OCI-LY3 (cell line): Measurements from ENCODE around the gene TADA3.

ENCODE experiments used
- EZH2phosphoT487 ChIP-seq: fragments of 200-600 bp; shearing (Covaris generic); IDR thresholded peaks from 2 replicates; pipeline ENCODE4 v1.6.1; 2018; ENCODE audit warnings: antibody characterized with exemption, mixed run types, low read depth
- TF ChIP-seq, protein P1 (sequence below): fragments of 200-600, 300-600 bp; sonication (generic); IDR thresholded peaks from 2 replicates; pipeline ENCODE4 v1.5.1; 2014; ENCODE audit warnings: antibody characterized with exemption, low read length, low read depth

DNA sequence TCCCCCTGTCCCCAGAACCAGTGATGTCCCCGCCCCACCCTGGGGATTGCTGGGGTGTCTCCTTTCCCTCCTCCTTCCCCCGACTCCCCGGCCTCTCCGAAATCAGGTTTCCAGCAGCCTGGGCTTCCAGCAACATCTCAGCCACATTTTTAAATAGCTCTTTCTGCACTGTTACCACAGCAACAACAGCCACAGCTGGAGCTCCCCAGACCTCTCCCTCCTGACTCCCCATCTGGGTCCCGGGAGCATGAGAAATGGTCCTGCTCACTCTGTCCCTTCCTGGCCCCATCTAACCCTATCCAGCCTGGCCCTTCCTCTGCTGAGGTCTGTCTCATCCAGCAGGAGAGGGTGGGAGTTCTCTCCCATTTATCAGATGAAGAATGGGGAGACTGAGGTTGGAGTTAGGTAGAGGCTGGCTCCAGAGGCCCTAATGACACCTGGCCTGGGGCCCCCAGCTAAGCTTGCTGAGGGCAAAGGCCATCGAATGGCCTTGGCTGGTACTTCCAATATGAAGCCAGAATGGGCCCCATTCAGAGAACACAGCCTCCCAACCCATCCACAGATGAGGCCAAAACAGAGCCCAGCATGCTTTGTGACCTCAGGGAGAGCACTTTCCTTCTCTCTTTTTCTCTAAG, 24.0 kb downstream of the TADA3 start:
- TF ChIP-seq, protein P1, sequence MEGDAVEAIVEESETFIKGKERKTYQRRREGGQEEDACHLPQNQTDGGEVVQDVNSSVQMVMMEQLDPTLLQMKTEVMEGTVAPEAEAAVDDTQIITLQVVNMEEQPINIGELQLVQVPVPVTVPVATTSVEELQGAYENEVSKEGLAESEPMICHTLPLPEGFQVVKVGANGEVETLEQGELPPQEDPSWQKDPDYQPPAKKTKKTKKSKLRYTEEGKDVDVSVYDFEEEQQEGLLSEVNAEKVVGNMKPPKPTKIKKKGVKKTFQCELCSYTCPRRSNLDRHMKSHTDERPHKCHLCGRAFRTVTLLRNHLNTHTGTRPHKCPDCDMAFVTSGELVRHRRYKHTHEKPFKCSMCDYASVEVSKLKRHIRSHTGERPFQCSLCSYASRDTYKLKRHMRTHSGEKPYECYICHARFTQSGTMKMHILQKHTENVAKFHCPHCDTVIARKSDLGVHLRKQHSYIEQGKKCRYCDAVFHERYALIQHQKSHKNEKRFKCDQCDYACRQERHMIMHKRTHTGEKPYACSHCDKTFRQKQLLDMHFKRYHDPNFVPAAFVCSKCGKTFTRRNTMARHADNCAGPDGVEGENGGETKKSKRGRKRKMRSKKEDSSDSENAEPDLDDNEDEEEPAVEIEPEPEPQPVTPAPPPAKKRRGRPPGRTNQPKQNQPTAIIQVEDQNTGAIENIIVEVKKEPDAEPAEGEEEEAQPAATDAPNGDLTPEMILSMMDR: no peak
- TF ChIP-seq EZH2phosphoT487: no peak
